Loucy (cell line): ENCODE data around the gene DCLK2.

Source experiments
- EZH2phosphoT487 ChIP-seq: fragments of 200-600 bp; IDR thresholded peaks from 2 replicates; pipeline ENCODE4 v1.6.1; 2018; ENCODE audit warnings: antibody characterized with exemption, mild to moderate bottlenecking, moderate library complexity, borderline replicate concordance
- TF ChIP-seq, protein P1 (sequence below): fragments of 200-600 bp; sonication (generic); conservative IDR thresholded peaks from 2 replicates; pipeline ENCODE4 v1.5.1; 2014; ENCODE audit warnings: mild to moderate bottlenecking, antibody characterized with exemption, low read length

DNA sequence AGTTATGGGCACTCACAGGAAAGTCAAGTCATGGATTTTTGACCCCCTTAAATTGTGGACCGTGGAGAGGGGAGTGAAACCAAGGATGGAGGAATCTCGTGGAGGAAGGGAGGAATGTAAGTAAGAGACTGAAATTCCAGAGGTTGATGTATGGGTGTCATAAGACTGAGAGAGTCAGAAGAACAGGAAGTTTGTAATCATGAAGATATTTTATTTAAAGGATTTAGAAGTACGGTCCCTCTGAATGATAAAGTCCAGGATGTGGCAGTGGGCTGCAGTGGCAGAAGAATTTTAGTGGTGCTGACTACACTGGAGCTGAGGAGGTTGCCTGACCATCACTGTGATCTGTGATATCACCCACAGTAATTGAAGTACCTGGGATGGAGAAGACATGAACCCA, 57.8 kb downstream of the DCLK2 start:
- TF ChIP-seq, protein P1, sequence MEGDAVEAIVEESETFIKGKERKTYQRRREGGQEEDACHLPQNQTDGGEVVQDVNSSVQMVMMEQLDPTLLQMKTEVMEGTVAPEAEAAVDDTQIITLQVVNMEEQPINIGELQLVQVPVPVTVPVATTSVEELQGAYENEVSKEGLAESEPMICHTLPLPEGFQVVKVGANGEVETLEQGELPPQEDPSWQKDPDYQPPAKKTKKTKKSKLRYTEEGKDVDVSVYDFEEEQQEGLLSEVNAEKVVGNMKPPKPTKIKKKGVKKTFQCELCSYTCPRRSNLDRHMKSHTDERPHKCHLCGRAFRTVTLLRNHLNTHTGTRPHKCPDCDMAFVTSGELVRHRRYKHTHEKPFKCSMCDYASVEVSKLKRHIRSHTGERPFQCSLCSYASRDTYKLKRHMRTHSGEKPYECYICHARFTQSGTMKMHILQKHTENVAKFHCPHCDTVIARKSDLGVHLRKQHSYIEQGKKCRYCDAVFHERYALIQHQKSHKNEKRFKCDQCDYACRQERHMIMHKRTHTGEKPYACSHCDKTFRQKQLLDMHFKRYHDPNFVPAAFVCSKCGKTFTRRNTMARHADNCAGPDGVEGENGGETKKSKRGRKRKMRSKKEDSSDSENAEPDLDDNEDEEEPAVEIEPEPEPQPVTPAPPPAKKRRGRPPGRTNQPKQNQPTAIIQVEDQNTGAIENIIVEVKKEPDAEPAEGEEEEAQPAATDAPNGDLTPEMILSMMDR, result no peak
- TF ChIP-seq EZH2phosphoT487, result no peak
